Measurements from ENCODE around the gene RNF227.

The RNF227 gene

GRCh38 chr17:7929158-7930023 lies 13.3 kb upstream of the RNF227 start, which contains the start of gene KCNAB3:
KCNAB3 (minus strand) TSS chr17:7929856; CDS start chr17:7929435, 421 bp downstream.
- DNase-seq, result no peak

- no peak for DNase-seq
These were observed 11.5 kb upstream of the RNF227 start for GRCh38 chr17:7927596-7927995.

GRCh38 chr17:7922845-7923628 lies 6.9 kb upstream of the RNF227 start:
- peak; percentile 3 to 42 for DNase-seq

- DNase-seq, result no peak
These were observed 6.3 kb upstream of the RNF227 start for GRCh38 chr17:7922269-7922844.

- DNase-seq, result no peak
These were observed 719 bp upstream of the RNF227 start for GRCh38 chr17:7916808-7917207.

- no peak for DNase-seq
These were observed 245 bp upstream of the RNF227 start for GRCh38 chr17:7916385-7916682.

GRCh38 chr17:7915179-7915610 lies 894 bp downstream of the RNF227 start:
- DNase-seq, result peak in 1 of 2 experiments; percentile 46

GRCh38 chr17:7912927-7913524 lies 3.1 kb downstream of the RNF227 start:
- no peak for DNase-seq

- no peak for DNase-seq
These were observed 5.0 kb downstream of the RNF227 start for GRCh38 chr17:7911116-7911515.

GRCh38 chr17:7910711-7911110 lies 5.4 kb downstream of the RNF227 start:
- DNase-seq, result no peak

- DNase-seq, result no peak
These were observed 5.8 kb downstream of the RNF227 start for GRCh38 chr17:7910281-7910680.

- DNase-seq, result no peak
These were observed 7.0 kb downstream of the RNF227 start for GRCh38 chr17:7909089-7909488.

- peak; percentile 30 to 31 for DNase-seq
These were observed 12.7 kb downstream of the RNF227 start for GRCh38 chr17:7903154-7904103.

- no peak for DNase-seq
These were observed 18.3 kb downstream of the RNF227 start for GRCh38 chr17:7897773-7898172.

- DNase-seq, result no peak
These were observed 19.0 kb downstream of the RNF227 start for GRCh38 chr17:7897090-7897489.

GRCh38 chr17:7894866-7895265 lies 21.2 kb downstream of the RNF227 start:
- no peak for DNase-seq

GRCh38 chr17:7894226-7894625 lies 21.9 kb downstream of the RNF227 start:
- DNase-seq, result no peak

- no peak for DNase-seq
These were observed 22.8 kb downstream of the RNF227 start for GRCh38 chr17:7893187-7893880.

- DNase-seq, result peak; percentile 25 to 68
These were observed 26.7 kb downstream of the RNF227 start for GRCh38 chr17:7889166-7889955.

GRCh38 chr17:7888184-7888920 lies 27.7 kb downstream of the RNF227 start, which contains the start of gene CHD3:
CHD3 (plus strand) TSS chr17:7888789; CDS start chr17:7889001, 212 bp downstream.
- DNase-seq, result peak in 1 of 2 experiments; percentile 36
